LNCaP clone FGC (cell line): ENCODE results near the gene HTR7.

Experiments
- DNase-seq: peaks from one replicate; pipeline ENCODE4 v3.0.0-alpha.2; 2011; ENCODE audit warnings: low read depth
- H3K4me3 ChIP-seq: 2 replicates; pipeline ENCODE4 v1.5.1; 2011; ENCODE audit warnings: mild to moderate bottlenecking, low read depth, low read length, control low read depth
- CTCF ChIP-seq: IDR thresholded peaks from 2 replicates; pipeline ENCODE4 v1.5.1; 2012; ENCODE audit warnings: mild to moderate bottlenecking; ENCODE audit not compliant: control insufficient read depth, insufficient read depth; ENCODE audit errors: extremely low read depth

HTR7 gene

GRCh38 chr10:90805206-90805605 lies 52.6 kb downstream of the HTR7 start:
- no peak for DNase-seq
- no peak overlapping the region for H3K4me3 ChIP-seq
- TF ChIP-seq CTCF = no peak

DNA sequence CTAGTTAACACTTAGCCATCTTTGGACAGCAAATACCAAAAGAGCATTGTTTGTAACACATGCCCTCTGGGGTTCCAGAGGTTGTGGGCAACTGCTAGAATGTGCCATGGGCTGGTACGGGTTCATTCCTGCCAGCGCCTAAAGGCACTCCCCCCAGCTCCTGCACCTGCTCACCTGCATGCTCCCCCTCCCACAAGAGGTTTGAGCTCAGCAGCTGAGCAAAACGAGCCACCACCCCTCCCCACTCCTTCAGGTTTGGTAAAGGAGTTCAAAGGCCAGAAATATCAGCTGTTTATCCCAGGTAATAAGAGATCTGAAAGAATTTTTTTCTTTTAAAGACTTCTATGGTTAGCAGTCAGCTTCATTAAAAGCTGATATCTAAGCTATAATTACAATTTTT lies 53.5 kb downstream of the HTR7 start:
- no peak for DNase-seq
- no peak for TF ChIP-seq CTCF
- no peak overlapping the region for H3K4me3 ChIP-seq

DNA sequence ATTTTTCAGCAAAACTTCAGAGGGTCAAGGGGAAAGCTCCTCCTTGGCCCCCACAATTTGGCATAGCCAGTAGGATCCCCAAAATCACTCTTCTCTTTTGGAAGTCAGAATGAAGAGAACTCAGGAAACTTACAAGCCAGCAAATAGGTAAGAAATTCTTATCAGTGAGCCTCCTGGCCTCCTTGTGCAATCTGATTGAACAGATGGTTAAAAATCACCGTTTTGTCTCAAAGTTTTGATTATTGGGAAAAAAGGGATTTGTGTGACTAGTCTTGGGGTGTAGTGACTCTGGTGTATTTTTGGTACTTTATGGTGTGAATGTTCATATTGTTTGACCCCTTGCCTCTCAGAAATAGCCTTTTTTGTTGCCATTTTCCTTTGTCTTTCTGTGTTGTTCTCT lies 56.2 kb downstream of the HTR7 start:
- no peak for TF ChIP-seq CTCF

DNA sequence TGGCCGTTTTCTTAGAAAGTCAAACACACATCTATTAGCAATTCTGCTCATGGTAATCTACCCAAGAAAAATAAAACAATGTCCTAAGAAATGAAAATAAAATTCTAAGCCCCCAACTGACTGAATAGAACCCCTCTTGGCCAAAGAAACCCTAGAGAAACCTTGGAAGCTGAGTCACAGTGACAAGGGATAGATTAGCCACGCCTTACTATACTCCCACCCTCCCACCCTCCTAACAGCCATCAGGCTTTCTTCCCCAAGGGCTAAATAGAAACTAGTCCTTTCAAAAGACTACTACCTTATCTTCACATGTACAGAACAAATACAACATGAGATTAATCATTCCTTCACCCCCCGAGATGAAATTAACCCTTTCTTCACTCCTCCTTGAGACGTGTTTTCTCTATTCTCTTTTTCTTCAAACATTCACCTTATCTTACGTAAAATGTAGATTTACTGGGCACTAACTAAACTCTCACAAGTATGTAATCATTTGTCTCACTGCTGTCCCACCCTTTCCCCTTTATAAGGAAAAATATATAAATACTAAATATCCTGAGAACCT lies 57.5 kb downstream of the HTR7 start:
- TF ChIP-seq CTCF = no peak
- no peak for DNase-seq
- no peak overlapping the region for H3K4me3 ChIP-seq

More for the DNA sequence above, 56.2 kb downstream of the HTR7 start:
- DNase-seq = no peak
- no peak overlapping the region for H3K4me3 ChIP-seq

- H3K4me3 ChIP-seq = no peak overlapping the region
- no peak for DNase-seq
- no peak for TF ChIP-seq CTCF
Observed at GRCh38 chr10:90799172-90799571, 58.7 kb downstream of the HTR7 start.

DNA sequence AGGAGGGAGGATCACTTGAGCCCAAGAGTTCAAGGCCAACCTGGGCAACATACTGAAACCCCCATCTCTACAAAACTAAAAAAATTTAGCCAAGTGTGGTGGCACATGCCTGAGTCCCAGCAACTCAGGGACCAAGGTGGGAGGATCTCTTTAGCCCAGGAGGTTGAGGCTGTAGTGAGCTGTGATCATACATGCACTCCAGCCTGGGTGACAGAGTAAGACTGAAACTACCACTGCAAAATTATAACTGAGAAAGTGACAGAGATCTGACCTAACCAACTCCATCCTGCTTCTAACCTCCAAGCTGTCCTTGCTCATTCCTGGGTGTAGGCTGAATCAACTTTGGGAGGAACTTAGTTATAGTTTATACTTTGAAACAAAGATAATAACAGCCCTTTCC lies 59.4 kb downstream of the HTR7 start:
- H3K4me3 ChIP-seq = no peak overlapping the region
- DNase-seq = no peak
- TF ChIP-seq CTCF = no peak

DNA sequence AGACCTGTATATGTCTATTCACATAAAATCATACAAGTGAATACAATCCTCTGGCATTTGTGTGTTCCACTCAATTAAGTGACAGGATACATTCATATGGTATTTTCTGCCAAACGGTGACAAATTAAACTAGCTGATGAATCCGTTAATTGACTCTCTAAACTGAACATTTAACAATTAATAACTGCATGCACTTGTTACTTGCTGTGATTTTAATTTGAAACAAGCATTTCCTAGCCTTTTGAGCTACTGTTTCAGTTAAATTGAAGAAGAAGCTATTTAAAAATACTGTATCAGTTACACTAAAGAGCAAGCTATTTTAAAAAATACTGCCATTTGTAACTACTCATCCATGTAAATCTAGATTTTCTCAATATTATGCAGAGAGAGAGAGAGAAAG lies 67.4 kb downstream of the HTR7 start:
- no peak overlapping the region for H3K4me3 ChIP-seq
- no peak for TF ChIP-seq CTCF
- DNase-seq = no peak
